ENCODE data around the gene CDH4.

DNA sequence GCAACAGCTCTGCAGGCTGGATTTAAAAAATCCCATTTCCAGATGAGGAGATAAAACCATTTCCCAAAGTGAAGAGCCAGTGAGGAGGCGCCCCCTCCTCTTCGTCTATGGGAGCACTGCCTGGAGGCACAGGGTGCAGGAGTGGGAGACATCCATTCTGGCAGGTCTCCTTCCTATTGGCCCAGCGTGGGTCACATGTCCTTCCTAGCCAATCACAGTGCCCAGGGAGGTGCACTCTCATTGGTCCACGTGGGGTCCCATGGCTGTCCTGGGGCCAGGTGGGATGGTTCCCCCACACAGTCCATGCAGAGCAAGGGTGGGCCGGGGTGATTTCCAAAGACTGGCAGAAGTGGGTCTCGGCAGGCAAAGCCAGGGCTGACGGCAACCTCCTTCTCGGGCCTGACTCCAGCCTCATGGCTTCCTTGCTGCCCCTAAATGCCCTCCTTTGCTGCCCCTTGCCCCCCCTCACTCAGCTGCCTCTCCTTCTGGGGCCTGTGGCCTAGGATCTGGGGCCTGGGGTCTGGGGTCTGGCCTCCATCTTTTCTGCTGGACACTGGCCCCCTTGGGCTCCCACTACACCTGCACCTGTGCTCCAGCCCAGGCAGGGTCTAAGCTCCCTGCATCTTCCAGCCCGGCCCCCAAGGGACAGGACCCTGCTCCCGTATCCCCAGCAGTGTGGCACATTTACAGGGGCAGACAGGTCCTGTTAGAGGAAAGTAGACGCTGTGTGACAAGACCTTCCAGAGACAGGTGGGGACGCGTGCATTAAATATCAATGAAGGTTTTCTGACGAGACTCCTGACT lies 581.9 kb downstream of the CDH4 start:
- no peak for TF ChIP-seq POLR2A (IDR thresholded peaks at IDR 0.05; ENCODE audit: low read length)
- TF ChIP-seq GATA1 (IDR thresholded peaks at IDR 0.05; ENCODE audit: low read depth, low read length): no peak
